ENCODE data around the gene SLC28A1. TPM values are rescaled to one million over a fixed set of nuclear protein-coding genes. Genes with fewer than 3 reads are reported as not detected.
A peak's percentile ranks its signal among the peaks of the same experiment; 100 is the strongest.

The SLC28A1 gene
- total RNA-seq, 1 experiment from 2014 or later: 1.1 TPM

DNA sequence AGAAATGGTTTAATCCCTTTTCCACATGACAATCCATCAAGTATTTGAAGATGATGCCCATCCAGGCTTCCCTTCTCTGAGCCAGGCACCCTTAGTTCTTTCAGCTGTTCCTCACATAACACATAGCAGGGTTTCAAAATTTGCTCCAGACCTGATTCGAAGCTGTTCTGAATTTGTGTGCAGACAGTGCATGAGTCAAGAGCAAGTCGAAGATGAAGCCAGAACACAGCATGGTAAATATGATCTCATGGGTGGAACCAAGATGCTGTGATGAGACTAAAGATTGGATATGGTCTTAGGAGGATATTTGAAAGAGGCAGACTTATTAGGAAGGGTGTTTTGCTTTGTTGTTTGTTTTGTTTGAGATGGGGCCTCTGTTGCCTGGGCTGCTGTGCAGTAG lies 64.6 kb downstream of the SLC28A1 start:
- POLR2A ChIA-PET (ENCODE audit: unreplicated experiment): no interaction called here

GRCh38 chr15:84949845-84950569 lies 65.5 kb downstream of the SLC28A1 start:
- TF ChIP-seq EZH2phosphoT487 (IDR thresholded peaks at IDR 0.05; ENCODE audit: borderline replicate concordance, low read length) (no peak), EZH2 (IDR thresholded peaks at IDR 0.05; ENCODE audit: low read length, unreplicated experiment) (no peak)
- TF ChIP-seq, protein P1, sequence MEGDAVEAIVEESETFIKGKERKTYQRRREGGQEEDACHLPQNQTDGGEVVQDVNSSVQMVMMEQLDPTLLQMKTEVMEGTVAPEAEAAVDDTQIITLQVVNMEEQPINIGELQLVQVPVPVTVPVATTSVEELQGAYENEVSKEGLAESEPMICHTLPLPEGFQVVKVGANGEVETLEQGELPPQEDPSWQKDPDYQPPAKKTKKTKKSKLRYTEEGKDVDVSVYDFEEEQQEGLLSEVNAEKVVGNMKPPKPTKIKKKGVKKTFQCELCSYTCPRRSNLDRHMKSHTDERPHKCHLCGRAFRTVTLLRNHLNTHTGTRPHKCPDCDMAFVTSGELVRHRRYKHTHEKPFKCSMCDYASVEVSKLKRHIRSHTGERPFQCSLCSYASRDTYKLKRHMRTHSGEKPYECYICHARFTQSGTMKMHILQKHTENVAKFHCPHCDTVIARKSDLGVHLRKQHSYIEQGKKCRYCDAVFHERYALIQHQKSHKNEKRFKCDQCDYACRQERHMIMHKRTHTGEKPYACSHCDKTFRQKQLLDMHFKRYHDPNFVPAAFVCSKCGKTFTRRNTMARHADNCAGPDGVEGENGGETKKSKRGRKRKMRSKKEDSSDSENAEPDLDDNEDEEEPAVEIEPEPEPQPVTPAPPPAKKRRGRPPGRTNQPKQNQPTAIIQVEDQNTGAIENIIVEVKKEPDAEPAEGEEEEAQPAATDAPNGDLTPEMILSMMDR (conservative IDR thresholded peaks at IDR 0.05; ENCODE audit: low read depth, low read length): no peak
- DNase-seq (no peak), ATAC-seq (no peak)
- intact Hi-C loops (cut with micrococcal nuclease): no loop called here
- no peaks in the 10 kb centered on the region for H3K9me2 ChIP-seq (replicated peaks; ENCODE audit: low read length)
- H3K9me3 ChIP-seq (ENCODE audit: low read length): no peaks in the 10 kb centered on the region
- H3K9ac ChIP-seq (ENCODE audit: low read length): no peak overlapping the region
- H3K36me3 ChIP-seq (ENCODE audit: low read depth, low read length): no peaks in the 10 kb centered on the region
- H3K79me2 ChIP-seq (ENCODE audit: low read length): no peaks in the 10 kb centered on the region
- ChIA-PET CTCF (no interaction called here), POLR2A (ENCODE audit: unreplicated experiment) (no interaction called here)
- H3K27ac ChIP-seq (ENCODE audit: low read length): no peak overlapping the region
- no peak overlapping the region for H2AFZ ChIP-seq (ENCODE audit: low read length)
- H3K27me3 ChIP-seq (ENCODE audit: low read length): no peaks in the 10 kb centered on the region
- BruUV-seq (replicated peaks): no TSS peak
- H3K4me3 ChIP-seq (ENCODE audit: low read length): no peak overlapping the region
- no peaks in the 10 kb centered on the region for H4K20me1 ChIP-seq (ENCODE audit: low read length)
- H3F3A ChIP-seq (ENCODE audit: low read length, unreplicated experiment): no peaks in the 10 kb centered on the region
- H3K4me1 ChIP-seq (ENCODE audit: insufficient read depth, low read length): peaks cover 32% of the 10 kb centered on the region
- H3K4me2 ChIP-seq (ENCODE audit: low read length): no peak overlapping the region

More for the DNA sequence above, 64.6 kb downstream of the SLC28A1 start:
- H3K4me1 ChIP-seq (ENCODE audit: insufficient read depth, low read length): peaks cover 32% of the 10 kb centered on the region
- H3K36me3 ChIP-seq (ENCODE audit: low read depth, low read length): no peaks in the 10 kb centered on the region
- BruUV-seq (replicated peaks): no TSS peak
- CTCF ChIA-PET: no interaction called here
- peak overlapping the region; percentile 27; the same call in 1 of the 2 replicates for H3K4me2 ChIP-seq (ENCODE audit: low read length)
- H3K4me3 ChIP-seq (ENCODE audit: low read length): no peak overlapping the region
- no peak for TF ChIP-seq EZH2phosphoT487 (IDR thresholded peaks at IDR 0.05; ENCODE audit: borderline replicate concordance, low read length)
- TF ChIP-seq EZH2 (IDR thresholded peaks at IDR 0.05; ENCODE audit: low read length, unreplicated experiment): no peak
- TF ChIP-seq, protein P1 (conservative IDR thresholded peaks at IDR 0.05; ENCODE audit: low read depth, low read length): no peak
- H3K27me3 ChIP-seq (ENCODE audit: low read length): no peaks in the 10 kb centered on the region
- H3K79me2 ChIP-seq (ENCODE audit: low read length): no peaks in the 10 kb centered on the region
- ATAC-seq: no peak
- no peak overlapping the region for H2AFZ ChIP-seq (ENCODE audit: low read length)
- no peaks in the 10 kb centered on the region for H4K20me1 ChIP-seq (ENCODE audit: low read length)
- H3K9ac ChIP-seq (ENCODE audit: low read length): peak overlapping the region; percentile 54
- H3F3A ChIP-seq (ENCODE audit: low read length, unreplicated experiment): no peaks in the 10 kb centered on the region
- no peak for DNase-seq
- peak overlapping the region; percentile 97 for H3K27ac ChIP-seq (ENCODE audit: low read length)
- intact Hi-C loops (cut with micrococcal nuclease): no loop called here
- H3K9me2 ChIP-seq (replicated peaks; ENCODE audit: low read length): no peaks in the 10 kb centered on the region
- H3K9me3 ChIP-seq (ENCODE audit: low read length): no peaks in the 10 kb centered on the region

DNA sequence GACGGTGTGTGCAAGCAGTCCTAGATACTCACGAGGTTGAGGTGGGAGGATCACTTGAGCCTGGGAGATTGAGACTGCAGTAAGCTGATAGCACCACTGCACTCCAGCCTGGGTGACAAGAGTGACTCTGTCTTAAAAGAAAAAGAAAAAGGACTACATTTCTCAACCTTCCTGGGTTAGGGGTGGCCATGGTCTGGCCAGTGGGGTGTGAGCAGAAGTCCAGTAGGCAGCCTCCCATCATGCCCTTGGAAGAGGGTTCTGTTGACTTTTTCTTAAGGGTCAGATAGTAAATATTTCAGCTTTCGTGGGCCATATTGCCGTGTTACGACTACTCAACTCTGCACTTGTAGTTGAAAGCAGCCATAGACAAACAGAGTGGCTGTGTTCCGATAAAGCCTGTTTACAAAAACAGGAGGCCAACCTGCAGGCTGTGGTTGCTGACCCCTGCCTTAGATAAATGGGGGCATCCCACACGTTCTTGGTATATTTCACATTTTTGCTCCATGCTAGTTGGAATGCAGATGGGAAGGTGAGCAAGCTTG lies 66.2 kb downstream of the SLC28A1 start:
- Histone ChIP-seq H3K9me3 (ENCODE audit: low read length) (no peaks in the 10 kb centered on the region), H3K9me2 (replicated peaks; ENCODE audit: low read length) (no peaks in the 10 kb centered on the region), H4K20me1 (ENCODE audit: low read length) (no peaks in the 10 kb centered on the region), H2AFZ (ENCODE audit: low read length) (no peak overlapping the region), H3K4me1 (ENCODE audit: insufficient read depth, low read length) (peaks cover 34% of the 10 kb centered on the region), H3F3A (ENCODE audit: low read length, unreplicated experiment) (no peaks in the 10 kb centered on the region), H3K79me2 (ENCODE audit: low read length) (no peaks in the 10 kb centered on the region), H3K27ac (ENCODE audit: low read length) (no peak overlapping the region), H3K4me2 (ENCODE audit: low read length) (no peak overlapping the region), H3K36me3 (ENCODE audit: low read depth, low read length) (no peaks in the 10 kb centered on the region), H3K27me3 (ENCODE audit: low read length) (no peaks in the 10 kb centered on the region), H3K9ac (ENCODE audit: low read length) (no peak overlapping the region), H3K4me3 (ENCODE audit: low read length) (no peak overlapping the region)
- ChIA-PET CTCF (no interaction called here), POLR2A (ENCODE audit: unreplicated experiment) (no interaction called here)
- intact Hi-C loops (cut with micrococcal nuclease): no loop called here
- no peak for DNase-seq
- no peak for TF ChIP-seq EZH2 (IDR thresholded peaks at IDR 0.05; ENCODE audit: low read length, unreplicated experiment)
- no peak for ATAC-seq
- BruUV-seq (replicated peaks): no TSS peak
